HepG2 (cell line): ENCODE data around the gene ALPK3. TPM values are rescaled to one million over a fixed set of nuclear protein-coding genes. Genes with fewer than 3 reads are reported as not detected.
A peak's percentile ranks its signal among the peaks of the same experiment; 100 is the strongest.

ENCODE experiments used
- ARNT2 ChIP-seq: sonication (generic); formaldehyde crosslinking; IDR thresholded peaks from 2 replicates; pipeline ENCODE4 v1.8.0; 2022; ENCODE audit warnings: mild to moderate bottlenecking, low read depth, missing genetic modification reagents, moderate library complexity
- ELF1 ChIP-seq: sonication (generic); formaldehyde crosslinking; IDR thresholded peaks from 2 replicates; pipeline ENCODE4 v1.4.0; 2020; ENCODE audit warnings: missing genetic modification reagents
- ISX ChIP-seq: sonication (generic); formaldehyde crosslinking; conservative IDR thresholded peaks from 2 replicates; pipeline ENCODE4 v1.5.0; 2020; ENCODE audit warnings: missing genetic modification reagents
- RAD51 ChIP-seq: fragments of 450-650 bp; IDR thresholded peaks from 2 replicates; pipeline ENCODE4 v1.6.1; 2016; ENCODE audit warnings: borderline replicate concordance
- RFX3 ChIP-seq: IDR thresholded peaks from 2 replicates; pipeline ENCODE4 v1.6.1; 2016; ENCODE audit warnings: missing biosample characterization, missing genetic modification reagents
- STAG1 ChIP-seq: sonication (generic); formaldehyde crosslinking; IDR thresholded peaks from 2 replicates; pipeline ENCODE4 v1.4.0; 2020; ENCODE audit warnings: missing genetic modification reagents
- ZNF264 ChIP-seq: sonication (generic); formaldehyde crosslinking; IDR thresholded peaks from 2 replicates; pipeline ENCODE4 v1.4.0; 2020; ENCODE audit warnings: missing genetic modification reagents
- ZNF761 ChIP-seq: sonication (generic); formaldehyde crosslinking; conservative IDR thresholded peaks from 2 replicates; pipeline ENCODE4 v1.4.0; 2020; ENCODE audit warnings: mild to moderate bottlenecking, missing genetic modification reagents
- ZNF766 ChIP-seq: sonication (generic); formaldehyde crosslinking; IDR thresholded peaks from 2 replicates; pipeline ENCODE4 v1.5.0; 2020; ENCODE audit warnings: missing genetic modification reagents, borderline replicate concordance
- ZNF788 ChIP-seq: sonication (generic); formaldehyde crosslinking; IDR thresholded peaks from 2 replicates; pipeline ENCODE4 v1.5.0; 2020; ENCODE audit warnings: mild to moderate bottlenecking, missing genetic modification reagents, borderline replicate concordance
- ZNF790 ChIP-seq: sonication (generic); formaldehyde crosslinking; IDR thresholded peaks from 2 replicates; pipeline ENCODE4 v1.8.0; 2022; ENCODE audit warnings: missing genetic modification reagents, mild to moderate bottlenecking, borderline replicate concordance
- ZSCAN20 ChIP-seq: sonication (generic); formaldehyde crosslinking; IDR thresholded peaks from 2 replicates; pipeline ENCODE4 v1.4.0; 2020; ENCODE audit warnings: missing genetic modification reagents, mild to moderate bottlenecking, borderline replicate concordance
- polyA plus RNA-seq, 8 experiments: library from polyadenylated mRNA; depleted of rRNA in 3 of 8; stranded (reverse) in 7 of 8; unstranded in 1 of 8; fragments of >200 nt; fragmentation: Illumina TruSeq in 4 of 8; extraction: Trizol in 4 of 8; gene quantifications; 2 replicates each; pipeline versions ENCODE4 v1.2.1 to v1.2.3, GENCODE V29; 2011 to 2016; ENCODE audit warnings: low read depth in 4 of 8, missing spikeins in 1 of 8, mixed read lengths in 1 of 8; ENCODE audit not compliant: insufficient read depth in 1 of 8
- total RNA-seq, 5 experiments: library from RNA; depleted of rRNA; stranded (reverse); fragments of >200 nt; fragmentation: Illumina TruSeq; extraction: Trizol; gene quantifications; 2 replicates each; pipeline ENCODE4 v1.2.3, GENCODE V29; 2016; ENCODE audit warnings: low read depth in 1 of 5
- TF ChIP-seq, protein P1 (sequence below): sonication (generic); formaldehyde crosslinking; IDR thresholded peaks from 2 replicates; pipeline ENCODE4 v1.9.0; 2021; ENCODE audit warnings: missing genetic modification reagents, borderline replicate concordance
- TF ChIP-seq, protein P2 (sequence below): sonication (generic); formaldehyde crosslinking; IDR thresholded peaks from 2 replicates; pipeline ENCODE4 v1.4.0; 2020; ENCODE audit warnings: missing genetic modification reagents, borderline replicate concordance
- TF ChIP-seq, protein P3 (sequence below): sonication (generic); formaldehyde crosslinking; IDR thresholded peaks from 2 replicates; pipeline ENCODE4 v1.8.0; 2022; ENCODE audit warnings: mild to moderate bottlenecking, missing genetic modification reagents; ENCODE audit not compliant: insufficient replicate concordance
- TF ChIP-seq, protein P4 (sequence below): sonication (generic); formaldehyde crosslinking; IDR thresholded peaks from 2 replicates; pipeline ENCODE4 v1.4.0; 2020; ENCODE audit warnings: mild to moderate bottlenecking, missing genetic modification reagents
- TF ChIP-seq, protein P5 (sequence below): sonication (generic); formaldehyde crosslinking; IDR thresholded peaks from 2 replicates; pipeline ENCODE4 v1.4.0; 2020; ENCODE audit warnings: missing genetic modification reagents

Gene ALPK3
- total and polyA plus RNA-seq, 2 of the 13 experiments (the other 11 are each of a cell fraction or from before 2014, with no cell fraction given) = 0.04 to 0.42 TPM

DNA sequence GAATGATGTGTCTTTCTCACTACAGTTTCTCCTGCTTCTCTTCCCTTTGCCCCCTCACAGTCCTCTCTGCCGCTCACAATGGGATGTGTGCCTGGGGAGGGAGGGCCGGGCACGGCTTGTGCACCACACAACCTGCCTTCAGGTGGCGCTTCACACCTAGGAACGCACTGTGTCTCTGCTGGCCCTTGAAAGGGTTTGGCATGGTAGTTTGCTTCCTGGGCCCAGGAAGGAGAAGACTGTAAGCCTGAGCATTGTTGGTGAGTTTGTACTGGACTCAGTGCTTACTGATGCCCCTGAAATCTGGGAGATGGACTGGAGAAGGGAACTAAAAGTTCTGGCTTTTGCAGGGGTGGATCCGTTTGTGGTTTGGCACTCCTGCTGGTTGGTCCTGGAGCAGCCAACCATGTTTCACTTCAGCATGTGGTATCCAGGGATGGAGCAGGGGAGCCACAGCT lies 9.2 kb downstream of the ALPK3 start (continued):
- TF ChIP-seq, protein P1, sequence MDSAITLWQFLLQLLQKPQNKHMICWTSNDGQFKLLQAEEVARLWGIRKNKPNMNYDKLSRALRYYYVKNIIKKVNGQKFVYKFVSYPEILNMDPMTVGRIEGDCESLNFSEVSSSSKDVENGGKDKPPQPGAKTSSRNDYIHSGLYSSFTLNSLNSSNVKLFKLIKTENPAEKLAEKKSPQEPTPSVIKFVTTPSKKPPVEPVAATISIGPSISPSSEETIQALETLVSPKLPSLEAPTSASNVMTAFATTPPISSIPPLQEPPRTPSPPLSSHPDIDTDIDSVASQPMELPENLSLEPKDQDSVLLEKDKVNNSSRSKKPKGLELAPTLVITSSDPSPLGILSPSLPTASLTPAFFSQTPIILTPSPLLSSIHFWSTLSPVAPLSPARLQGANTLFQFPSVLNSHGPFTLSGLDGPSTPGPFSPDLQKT = no peak
- no peak for TF ChIP-seq ISX (CRISPR knock-in tag)
- peak; percentile 95 for TF ChIP-seq STAG1
- TF ChIP-seq, protein P2, sequence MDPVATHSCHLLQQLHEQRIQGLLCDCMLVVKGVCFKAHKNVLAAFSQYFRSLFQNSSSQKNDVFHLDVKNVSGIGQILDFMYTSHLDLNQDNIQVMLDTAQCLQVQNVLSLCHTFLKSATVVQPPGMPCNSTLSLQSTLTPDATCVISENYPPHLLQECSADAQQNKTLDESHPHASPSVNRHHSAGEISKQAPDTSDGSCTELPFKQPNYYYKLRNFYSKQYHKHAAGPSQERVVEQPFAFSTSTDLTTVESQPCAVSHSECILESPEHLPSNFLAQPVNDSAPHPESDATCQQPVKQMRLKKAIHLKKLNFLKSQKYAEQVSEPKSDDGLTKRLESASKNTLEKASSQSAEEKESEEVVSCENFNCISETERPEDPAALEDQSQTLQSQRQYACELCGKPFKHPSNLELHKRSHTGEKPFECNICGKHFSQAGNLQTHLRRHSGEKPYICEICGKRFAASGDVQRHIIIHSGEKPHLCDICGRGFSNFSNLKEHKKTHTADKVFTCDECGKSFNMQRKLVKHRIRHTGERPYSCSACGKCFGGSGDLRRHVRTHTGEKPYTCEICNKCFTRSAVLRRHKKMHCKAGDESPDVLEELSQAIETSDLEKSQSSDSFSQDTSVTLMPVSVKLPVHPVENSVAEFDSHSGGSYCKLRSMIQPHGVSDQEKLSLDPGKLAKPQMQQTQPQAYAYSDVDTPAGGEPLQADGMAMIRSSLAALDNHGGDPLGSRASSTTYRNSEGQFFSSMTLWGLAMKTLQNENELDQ = no peak
- TF ChIP-seq ELF1 = peak; percentile 32; the same call in 1 of the 2 replicates
- TF ChIP-seq, protein P3, sequence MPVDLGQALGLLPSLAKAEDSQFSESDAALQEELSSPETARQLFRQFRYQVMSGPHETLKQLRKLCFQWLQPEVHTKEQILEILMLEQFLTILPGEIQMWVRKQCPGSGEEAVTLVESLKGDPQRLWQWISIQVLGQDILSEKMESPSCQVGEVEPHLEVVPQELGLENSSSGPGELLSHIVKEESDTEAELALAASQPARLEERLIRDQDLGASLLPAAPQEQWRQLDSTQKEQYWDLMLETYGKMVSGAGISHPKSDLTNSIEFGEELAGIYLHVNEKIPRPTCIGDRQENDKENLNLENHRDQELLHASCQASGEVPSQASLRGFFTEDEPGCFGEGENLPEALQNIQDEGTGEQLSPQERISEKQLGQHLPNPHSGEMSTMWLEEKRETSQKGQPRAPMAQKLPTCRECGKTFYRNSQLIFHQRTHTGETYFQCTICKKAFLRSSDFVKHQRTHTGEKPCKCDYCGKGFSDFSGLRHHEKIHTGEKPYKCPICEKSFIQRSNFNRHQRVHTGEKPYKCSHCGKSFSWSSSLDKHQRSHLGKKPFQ = no peak
- no peak for TF ChIP-seq RAD51
- TF ChIP-seq, protein P4, sequence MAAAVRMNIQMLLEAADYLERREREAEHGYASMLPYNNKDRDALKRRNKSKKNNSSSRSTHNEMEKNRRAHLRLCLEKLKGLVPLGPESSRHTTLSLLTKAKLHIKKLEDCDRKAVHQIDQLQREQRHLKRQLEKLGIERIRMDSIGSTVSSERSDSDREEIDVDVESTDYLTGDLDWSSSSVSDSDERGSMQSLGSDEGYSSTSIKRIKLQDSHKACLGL (CRISPR knock-in tag) = no peak
- no peak for TF ChIP-seq ZNF790 (CRISPR knock-in tag)
- peak; percentile 21; the same call in 1 of the 2 replicates for TF ChIP-seq ZNF788 (CRISPR knock-in tag)
- TF ChIP-seq, protein P5, sequence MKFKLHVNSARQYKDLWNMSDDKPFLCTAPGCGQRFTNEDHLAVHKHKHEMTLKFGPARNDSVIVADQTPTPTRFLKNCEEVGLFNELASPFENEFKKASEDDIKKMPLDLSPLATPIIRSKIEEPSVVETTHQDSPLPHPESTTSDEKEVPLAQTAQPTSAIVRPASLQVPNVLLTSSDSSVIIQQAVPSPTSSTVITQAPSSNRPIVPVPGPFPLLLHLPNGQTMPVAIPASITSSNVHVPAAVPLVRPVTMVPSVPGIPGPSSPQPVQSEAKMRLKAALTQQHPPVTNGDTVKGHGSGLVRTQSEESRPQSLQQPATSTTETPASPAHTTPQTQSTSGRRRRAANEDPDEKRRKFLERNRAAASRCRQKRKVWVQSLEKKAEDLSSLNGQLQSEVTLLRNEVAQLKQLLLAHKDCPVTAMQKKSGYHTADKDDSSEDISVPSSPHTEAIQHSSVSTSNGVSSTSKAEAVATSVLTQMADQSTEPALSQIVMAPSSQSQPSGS = no peak
- TF ChIP-seq ZNF264 (CRISPR knock-in tag) = no peak
- no peak for TF ChIP-seq RFX3 (CRISPR knock-in tag)
- TF ChIP-seq ZNF761 = no peak
- no peak for TF ChIP-seq ARNT2 (CRISPR knock-in tag)
- TF ChIP-seq ZSCAN20 (CRISPR knock-in tag) = no peak
- no peak for TF ChIP-seq ZNF766 (CRISPR knock-in tag)
